ENCODE results near the gene MYH6.

Gene MYH6

GRCh38 chr14:23378612-23379220, 29.4 kb downstream of the MYH6 start:
- no peaks in the 10 kb centered on the region for H3K36me3 ChIP-seq (ENCODE audit: insufficient read depth, low read length)
- H3K27me3 ChIP-seq (ENCODE audit: control insufficient read depth, insufficient read depth, low read length), result peaks cover 58% of the 10 kb centered on the region
- H3K9me3 ChIP-seq (replicated peaks; ENCODE audit: low read length), result no peaks in the 10 kb centered on the region
- no peak overlapping the region for H3K4me3 ChIP-seq (ENCODE audit: low read length)
- H3K4me1 ChIP-seq (ENCODE audit: control insufficient read depth, insufficient read depth, low read length), result no peaks in the 10 kb centered on the region
- H3K4me2 ChIP-seq (ENCODE audit: low read length), result no peak overlapping the region
- H3K9ac ChIP-seq (ENCODE audit: low read depth, low read length), result no peak overlapping the region

- no peak overlapping the region for H3K9ac ChIP-seq (ENCODE audit: low read depth, low read length)
- no peak overlapping the region for H3K4me2 ChIP-seq (ENCODE audit: low read length)
- H3K4me1 ChIP-seq (ENCODE audit: control insufficient read depth, insufficient read depth, low read length), result no peaks in the 10 kb centered on the region
- H3K27me3 ChIP-seq (ENCODE audit: control insufficient read depth, insufficient read depth, low read length), result peaks cover 58% of the 10 kb centered on the region
- H3K9me3 ChIP-seq (replicated peaks; ENCODE audit: low read length), result no peaks in the 10 kb centered on the region
- no peaks in the 10 kb centered on the region for H3K36me3 ChIP-seq (ENCODE audit: insufficient read depth, low read length)
- H3K4me3 ChIP-seq (ENCODE audit: low read length), result no peak overlapping the region
Observed at GRCh38 chr14:23377573-23378563, 30.2 kb downstream of the MYH6 start.

GRCh38 chr14:23377198-23377550, 30.9 kb downstream of the MYH6 start:
- H3K4me3 ChIP-seq (ENCODE audit: low read length), result no peak overlapping the region
- H3K4me2 ChIP-seq (ENCODE audit: low read length), result no peak overlapping the region
- H3K4me1 ChIP-seq (ENCODE audit: control insufficient read depth, insufficient read depth, low read length), result no peaks in the 10 kb centered on the region
- H3K9me3 ChIP-seq (replicated peaks; ENCODE audit: low read length), result no peaks in the 10 kb centered on the region
- H3K27me3 ChIP-seq (ENCODE audit: control insufficient read depth, insufficient read depth, low read length), result peaks cover 51% of the 10 kb centered on the region
- no peaks in the 10 kb centered on the region for H3K36me3 ChIP-seq (ENCODE audit: insufficient read depth, low read length)
- H3K9ac ChIP-seq (ENCODE audit: low read depth, low read length), result no peak overlapping the region

GRCh38 chr14:23376482-23377197, 31.4 kb downstream of the MYH6 start, which contains the start of gene CMTM5:
Gene CMTM5, plus strand, starts transcription at chr14:23377046. Its CDS starts 206 bp downstream, at chr14:23377252.
- H3K4me1 ChIP-seq (ENCODE audit: control insufficient read depth, insufficient read depth, low read length), result no peaks in the 10 kb centered on the region
- no peak within 1 kb of the TSS for H3K9ac ChIP-seq (ENCODE audit: low read depth, low read length)
- peaks cover 51% of the 10 kb centered on the region for H3K27me3 ChIP-seq (ENCODE audit: control insufficient read depth, insufficient read depth, low read length)
- no peaks in the 10 kb centered on the region for H3K9me3 ChIP-seq (replicated peaks; ENCODE audit: low read length)
- no peaks in the 10 kb centered on the region for H3K36me3 ChIP-seq (ENCODE audit: insufficient read depth, low read length)
- no peak within 1 kb of the TSS for H3K4me2 ChIP-seq (ENCODE audit: low read length)
- no peak within 1 kb of the TSS for H3K4me3 ChIP-seq (ENCODE audit: low read length)

- no peaks in the 10 kb centered on the region for H3K9me3 ChIP-seq (replicated peaks; ENCODE audit: low read length)
- no peaks in the 10 kb centered on the region for H3K4me1 ChIP-seq (ENCODE audit: control insufficient read depth, insufficient read depth, low read length)
- no peak overlapping the region for H3K9ac ChIP-seq (ENCODE audit: low read depth, low read length)
- no peak overlapping the region for H3K4me2 ChIP-seq (ENCODE audit: low read length)
- H3K4me3 ChIP-seq (ENCODE audit: low read length), result no peak overlapping the region
- peaks cover 50% of the 10 kb centered on the region for H3K27me3 ChIP-seq (ENCODE audit: control insufficient read depth, insufficient read depth, low read length)
- H3K36me3 ChIP-seq (ENCODE audit: insufficient read depth, low read length), result no peaks in the 10 kb centered on the region
Observed at GRCh38 chr14:23375527-23376251, 32.4 kb downstream of the MYH6 start.

- Histone ChIP-seq H3K4me1 (ENCODE audit: control insufficient read depth, insufficient read depth, low read length) (no peaks in the 10 kb centered on the region), H3K9ac (ENCODE audit: low read depth, low read length) (no peak overlapping the region), H3K36me3 (ENCODE audit: insufficient read depth, low read length) (no peaks in the 10 kb centered on the region)
Observed at GRCh38 chr14:23373041-23373440, 35.0 kb downstream of the MYH6 start.

GRCh38 chr14:23372509-23372908, 35.6 kb downstream of the MYH6 start, which contains the start of gene IL25:
Gene IL25, plus strand, starts transcription at chr14:23372809.
- Histone ChIP-seq H3K9me3 (replicated peaks; ENCODE audit: low read length) (no peaks in the 10 kb centered on the region), H3K27me3 (ENCODE audit: control insufficient read depth, insufficient read depth, low read length) (peaks cover 52% of the 10 kb centered on the region), H3K4me3 (ENCODE audit: low read length) (no peak within 1 kb of the TSS), H3K4me2 (ENCODE audit: low read length) (no peak within 1 kb of the TSS), H3K4me1 (ENCODE audit: control insufficient read depth, insufficient read depth, low read length) (no peaks in the 10 kb centered on the region), H3K9ac (ENCODE audit: low read depth, low read length) (no peak within 1 kb of the TSS), H3K36me3 (ENCODE audit: insufficient read depth, low read length) (no peaks in the 10 kb centered on the region)

More at GRCh38 chr14:23373041-23373440, 35.0 kb downstream of the MYH6 start:
- Histone ChIP-seq H3K4me3 (ENCODE audit: low read length) (no peak overlapping the region), H3K27me3 (ENCODE audit: control insufficient read depth, insufficient read depth, low read length) (peaks cover 52% of the 10 kb centered on the region), H3K9me3 (replicated peaks; ENCODE audit: low read length) (no peaks in the 10 kb centered on the region), H3K4me2 (ENCODE audit: low read length) (no peak overlapping the region)

GRCh38 chr14:23371865-23372264, 36.2 kb downstream of the MYH6 start:
- Histone ChIP-seq H3K9ac (ENCODE audit: low read depth, low read length) (no peak overlapping the region), H3K9me3 (replicated peaks; ENCODE audit: low read length) (no peaks in the 10 kb centered on the region), H3K27me3 (ENCODE audit: control insufficient read depth, insufficient read depth, low read length) (peaks cover 52% of the 10 kb centered on the region), H3K4me2 (ENCODE audit: low read length) (no peak overlapping the region), H3K4me3 (ENCODE audit: low read length) (no peak overlapping the region), H3K4me1 (ENCODE audit: control insufficient read depth, insufficient read depth, low read length) (no peaks in the 10 kb centered on the region), H3K36me3 (ENCODE audit: insufficient read depth, low read length) (no peaks in the 10 kb centered on the region)

GRCh38 chr14:23370221-23370620, 37.9 kb downstream of the MYH6 start:
- H3K4me2 ChIP-seq (ENCODE audit: low read length), result no peak overlapping the region
- no peaks in the 10 kb centered on the region for H3K9me3 ChIP-seq (replicated peaks; ENCODE audit: low read length)
- H3K4me1 ChIP-seq (ENCODE audit: control insufficient read depth, insufficient read depth, low read length), result no peaks in the 10 kb centered on the region
- no peak overlapping the region for H3K4me3 ChIP-seq (ENCODE audit: low read length)
- H3K27me3 ChIP-seq (ENCODE audit: control insufficient read depth, insufficient read depth, low read length), result peaks cover 59% of the 10 kb centered on the region
- no peaks in the 10 kb centered on the region for H3K36me3 ChIP-seq (ENCODE audit: insufficient read depth, low read length)
- no peak overlapping the region for H3K9ac ChIP-seq (ENCODE audit: low read depth, low read length)

GRCh38 chr14:23366426-23366921, 41.6 kb downstream of the MYH6 start:
- Histone ChIP-seq H3K27me3 (ENCODE audit: control insufficient read depth, insufficient read depth, low read length) (peaks cover 77% of the 10 kb centered on the region), H3K4me3 (ENCODE audit: low read length) (no peak overlapping the region), H3K4me1 (ENCODE audit: control insufficient read depth, insufficient read depth, low read length) (no peaks in the 10 kb centered on the region), H3K9me3 (replicated peaks; ENCODE audit: low read length) (no peaks in the 10 kb centered on the region), H3K36me3 (ENCODE audit: insufficient read depth, low read length) (no peaks in the 10 kb centered on the region), H3K4me2 (ENCODE audit: low read length) (peak overlapping the region; percentile 20), H3K9ac (ENCODE audit: low read depth, low read length) (no peak overlapping the region)
